HepG2 (cell line): ENCODE data around the gene TMEM184B. TPM values are rescaled to one million over a fixed set of nuclear protein-coding genes. Genes with fewer than 3 reads are reported as not detected.

ENCODE experiments used
- ATAC-seq: fragments of 200-7000 bp; cut with Tn5 transposase; 3 replicates; pipeline ENCODE4 v1.9.1; 2020; ENCODE audit warnings: mild to moderate bottlenecking, moderate library complexity
- BruUV-seq: library from RNA; stranded (reverse); fragments of 400-500 nt; replicated peaks from 2 replicates; lab custom pipeline; 2021; lab: Mats Ljungman, UMichigan
- CTCF ChIA-PET: fragments of 300-600 bp; formaldehyde crosslinking; extraction: SDS; loops from one replicate; lab custom pipeline; 2021; ENCODE audit warnings: low total read pairs, inconsistent platforms, low intra/inter-chr PET ratio; lab: Yijun Ruan, JAX
- POLR2A ChIA-PET: fragments of 350-600 bp; sonication (Branson Sonifier 250); formaldehyde crosslinking; loops from one replicate; lab custom pipeline; 2020; ENCODE audit warnings: antibody characterized with exemption, inconsistent platforms; lab: Yijun Ruan, JAX
- DNase-seq: peaks from one replicate; pipeline ENCODE4 v3.0.0-alpha.2; 2015; ENCODE audit warnings: low spot score
- FAIRE-seq: peaks from 3 replicates; lab custom pipeline; 2011; peaks lifted over from hg19 to GRCh38; lab: Jason Lieb, UNC
- H2AFZ ChIP-seq: one replicate; pipeline ENCODE4 v1.6.1; 2011; ENCODE audit warnings: low read length, inconsistent platforms
- H3K27ac ChIP-seq: fragments of 300-600 bp; 3 replicates; pipeline ENCODE4 v1.8.0; 2011; ENCODE audit warnings: mixed run types, mild to moderate bottlenecking, mixed read lengths, low read length, inconsistent platforms; ENCODE audit not compliant: insufficient read depth; ENCODE audit errors: extremely low read length
- H3K27me3 ChIP-seq, 2 experiments: fragments of 200-600 bp in 1 of 2; 2 replicates in 1 of 2; 3 replicates in 1 of 2; pipeline versions ENCODE4 v1.6.0 to v1.8.0; 2011; ENCODE audit warnings: low read length in 2 of 2, mild to moderate bottlenecking in 2 of 2, moderate library complexity in 2 of 2, inconsistent platforms in 1 of 2; ENCODE audit not compliant: insufficient read depth in 2 of 2, control insufficient read depth in 1 of 2
- H3K36me3 ChIP-seq, 2 experiments: fragments of 200-600 bp in 1 of 2; replicated peaks in 1 of 2; 2 replicates in 1 of 2; 3 replicates in 1 of 2; pipeline versions ENCODE4 v1.5.1 to v1.8.0; 2011; ENCODE audit warnings: low read length in 2 of 2, inconsistent platforms in 1 of 2; ENCODE audit not compliant: insufficient read depth in 2 of 2, control insufficient read depth in 1 of 2
- H3K4me1 ChIP-seq: 2 replicates; pipeline ENCODE4 v1.5.1; 2012; ENCODE audit warnings: low read length, inconsistent platforms; ENCODE audit not compliant: insufficient read depth
- H3K4me2 ChIP-seq: 2 replicates; pipeline ENCODE4 v1.6.0; 2011; ENCODE audit warnings: low read depth, low read length, inconsistent platforms
- H3K4me3 ChIP-seq, 3 experiments: fragments of 200-600 bp in 1 of 3; sonication (generic), shearing (Covaris generic) in 1 of 3; replicated peaks in 1 of 3; 2 replicates each; pipeline ENCODE4 v1.5.1; 2011 to 2016; ENCODE audit warnings: low read length in 3 of 3, inconsistent platforms in 2 of 3, low read depth in 2 of 3, mild to moderate bottlenecking in 2 of 3, control low read depth in 1 of 3, mixed read lengths in 1 of 3; ENCODE audit not compliant: insufficient read depth in 1 of 3
- H3K79me2 ChIP-seq: one replicate; pipeline ENCODE4 v1.6.1; 2011; ENCODE audit warnings: low read length, inconsistent platforms; ENCODE audit not compliant: insufficient read depth
- H3K9ac ChIP-seq: 2 replicates; pipeline ENCODE4 v1.6.0; 2011; ENCODE audit warnings: mild to moderate bottlenecking, low read depth, low read length, inconsistent platforms; ENCODE audit not compliant: insufficient read depth
- H3K9me3 ChIP-seq: 2 replicates; pipeline ENCODE4 v1.5.1; 2012; ENCODE audit warnings: mild to moderate bottlenecking, low read length
- H4K20me1 ChIP-seq: 2 replicates; pipeline ENCODE4 v1.6.0; 2011; ENCODE audit warnings: inconsistent platforms, mild to moderate bottlenecking, low read length, moderate library complexity; ENCODE audit not compliant: insufficient read depth
- CREB1 ChIP-seq, 2 experiments: fragments of 450-650 bp in 1 of 2; IDR thresholded peaks; 2 replicates each; pipeline ENCODE4 v1.6.1; 2016 to 2017; ENCODE audit warnings: control low read depth in 1 of 2, mild to moderate bottlenecking in 1 of 2, missing compliant biosample characterization in 1 of 2, missing genetic modification characterization in 1 of 2
- ETV5 ChIP-seq: IDR thresholded peaks from 2 replicates; pipeline ENCODE4 v1.6.1; 2018; ENCODE audit warnings: missing biosample characterization, missing genetic modification reagents, inconsistent platforms, borderline replicate concordance
- HNRNPH1 ChIP-seq: fragments of 200-400 bp; formaldehyde crosslinking; optimal IDR thresholded peaks from 2 replicates; pipeline ENCODE3; 2017; ENCODE audit warnings: mild to moderate bottlenecking, low read depth, low read length
- HNRNPL ChIP-seq: fragments of 200-400 bp; formaldehyde crosslinking; IDR thresholded peaks from 2 replicates; pipeline ENCODE4 v1.6.1; 2017; ENCODE audit warnings: mild to moderate bottlenecking, low read depth, low read length
- HOXA3 ChIP-seq: sonication (generic); formaldehyde crosslinking; IDR thresholded peaks from 2 replicates; pipeline ENCODE4 v1.5.0; 2020; ENCODE audit warnings: missing genetic modification reagents
- LBX2 ChIP-seq: sonication (generic); formaldehyde crosslinking; IDR thresholded peaks from 2 replicates; pipeline ENCODE4 v1.5.0; 2020; ENCODE audit warnings: missing genetic modification reagents, mild to moderate bottlenecking, borderline replicate concordance
- MBNL3 ChIP-seq: fragments of 250-450 bp; sonication (Bioruptor Pico); conservative IDR thresholded peaks from 2 replicates; pipeline ENCODE4 v1.8.0; 2022; ENCODE audit warnings: mild to moderate bottlenecking, inconsistent platforms
- MED8 ChIP-seq: sonication (generic); formaldehyde crosslinking; IDR thresholded peaks from 2 replicates; pipeline ENCODE4 v1.8.1; 2023; ENCODE audit warnings: mild to moderate bottlenecking, missing genetic modification reagents; ENCODE audit not compliant: insufficient replicate concordance
- MIER3 ChIP-seq: IDR thresholded peaks from 2 replicates; pipeline ENCODE4 v1.6.1; 2016; ENCODE audit warnings: missing compliant biosample characterization, borderline replicate concordance
- ZBTB25 ChIP-seq: IDR thresholded peaks from 2 replicates; pipeline ENCODE4 v1.6.1; 2018; ENCODE audit warnings: missing genetic modification reagents
- ZFP37 ChIP-seq: sonication (generic); formaldehyde crosslinking; IDR thresholded peaks from 2 replicates; pipeline ENCODE4 v1.4.0; 2020; ENCODE audit warnings: missing genetic modification reagents, borderline replicate concordance
- ZKSCAN8 ChIP-seq: IDR thresholded peaks from 2 replicates; pipeline ENCODE4 v1.6.1; 2016; ENCODE audit warnings: borderline replicate concordance, missing genetic modification reagents, missing compliant biosample characterization
- ZMAT5 ChIP-seq: sonication (generic); formaldehyde crosslinking; IDR thresholded peaks from 2 replicates; pipeline ENCODE4 v1.5.0; 2020; ENCODE audit warnings: mild to moderate bottlenecking, low read depth, missing genetic modification reagents, borderline replicate concordance
- ZSCAN12 ChIP-seq: sonication (generic); formaldehyde crosslinking; IDR thresholded peaks from 2 replicates; pipeline ENCODE4 v1.9.0; 2021; ENCODE audit warnings: mild to moderate bottlenecking, missing genetic modification reagents
- WGBS: methylation state at CpG from one replicate; pipeline ENCODE4 v1.1.6; 2017; ENCODE audit warnings: low lambda C conversion rate; 5-methylcytosine and 5-hydroxymethylcytosine counted together
- in situ Hi-C: cut with HindIII; loops from 2 replicates; pipeline ENCODE4 v1.10.0; 2017; ENCODE audit warnings: low pct_unique_long_range_greater_than_20kb; ENCODE audit not compliant: extremely low pct_ligation_motif_present
- intact Hi-C: fragments of 100-400 bp; cut with micrococcal nuclease; formaldehyde crosslinking; loops from one replicate; pipeline ENCODE4 v1.10.0; 2022; ENCODE audit not compliant: unreplicated experiment
- polyA plus RNA-seq, 8 experiments: library from polyadenylated mRNA; depleted of rRNA in 3 of 8; stranded (reverse) in 7 of 8; unstranded in 1 of 8; fragments of >200 nt; fragmentation: Illumina TruSeq in 4 of 8; extraction: Trizol in 4 of 8; gene quantifications; 2 replicates each; pipeline versions ENCODE4 v1.2.1 to v1.2.3, GENCODE V29; 2011 to 2016; ENCODE audit warnings: low read depth in 4 of 8, missing spikeins in 1 of 8, mixed read lengths in 1 of 8; ENCODE audit not compliant: insufficient read depth in 1 of 8
- total RNA-seq, 5 experiments: library from RNA; depleted of rRNA; stranded (reverse); fragments of >200 nt; fragmentation: Illumina TruSeq; extraction: Trizol; gene quantifications; 2 replicates each; pipeline ENCODE4 v1.2.3, GENCODE V29; 2016; ENCODE audit warnings: low read depth in 1 of 5

The TMEM184B gene
- total and polyA plus RNA-seq, 2 of the 13 experiments (the other 11 are each of a cell fraction or from before 2014, with no cell fraction given), result 15.9 to 16.0 TPM

- in situ Hi-C loops, result no loop called here
- intact Hi-C loops, result no loop called here
Measured at GRCh38 chr22:38221908-38222796, 50.7 kb downstream of the TMEM184B start.

GRCh38 chr22:38221407-38221806 is 51.4 kb downstream of the TMEM184B start:
- CTCF ChIA-PET, result no interaction called here
- Histone ChIP-seq H3K9ac (no peak overlapping the region), H2AFZ (no peak overlapping the region), H3K9me3 (no peaks in the 10 kb centered on the region), H3K36me3 (peaks cover 1 to 12% of the 10 kb centered on the region in 2 experiments; a peak in 4 of 5 replicates), H3K4me2 (no peak overlapping the region), H3K27ac (no peak overlapping the region), H3K27me3 (no peaks in the 10 kb centered on the region), H3K4me3 (no peak overlapping the region), H3K79me2 (no peaks in the 10 kb centered on the region), H3K4me1 (peaks cover 23% of the 10 kb centered on the region), H4K20me1 (no peaks in the 10 kb centered on the region)
- WGBS, result 97% methylated on average over 21 of the region's 22 CpGs
- in situ Hi-C loops (no loop called here), intact Hi-C loops (no loop called here)
- DNase-seq (no peak), FAIRE-seq (no peak), ATAC-seq (no peak)
- BruUV-seq, result no TSS peak
- POLR2A ChIA-PET, result interaction anchor here (0.6 kb wide), 1 partner anchor 85 kb away, joined by 3 read pairs; no protein-coding TSS in a partner anchor
- TF ChIP-seq ZKSCAN8, result no peak
- no peak for TF ChIP-seq CREB1 (IDR thresholded peaks at IDR 0.05)
- no peak for TF ChIP-seq CREB1 (CRISPR knock-in tag; IDR thresholded peaks at IDR 0.05)
- TF ChIP-seq MED8 (CRISPR knock-in tag), result no peak
- TF ChIP-seq ZBTB25 (CRISPR knock-in tag), result no peak
- TF ChIP-seq HNRNPH1, result no peak
- TF ChIP-seq ZMAT5, result no peak
- TF ChIP-seq MIER3 (CRISPR knock-in tag), result no peak
- no peak for TF ChIP-seq MBNL3 (CRISPR knock-in tag)
- TF ChIP-seq LBX2 (CRISPR knock-in tag), result no peak
- TF ChIP-seq ETV5, result no peak
- no peak for TF ChIP-seq ZSCAN12 (CRISPR knock-in tag)

More at GRCh38 chr22:38221908-38222796, 50.7 kb downstream of the TMEM184B start:
- POLR2A ChIA-PET, result interaction anchor here (0.6 kb wide), 1 partner anchor 86 kb away, joined by 3 read pairs; no protein-coding TSS in a partner anchor
- Histone ChIP-seq H3K9ac (no peak overlapping the region), H3K4me1 (peaks cover 23% of the 10 kb centered on the region), H3K9me3 (no peaks in the 10 kb centered on the region), H3K4me3 (no peak overlapping the region), H3K4me2 (no peak overlapping the region), H3K79me2 (no peaks in the 10 kb centered on the region), H3K27me3 (no peaks in the 10 kb centered on the region), H3K36me3 (peaks cover 2 to 10% of the 10 kb centered on the region in 2 experiments; a peak in 4 of 5 replicates), H2AFZ (no peak overlapping the region), H4K20me1 (no peaks in the 10 kb centered on the region), H3K27ac (no peak overlapping the region)
- FAIRE-seq, result no peak
- WGBS, result 94% methylated on average over 19 of the region's 25 CpGs
- ATAC-seq, result no peak
- no peak for DNase-seq
- CTCF ChIA-PET, result no interaction called here
- TF ChIP-seq ZFP37 (CRISPR knock-in tag) (no peak), HNRNPL (peak; percentile 42; the same call in 1 of the 2 replicates), HOXA3 (no peak)
- TF ChIP-seq, all 625 proteins: peak for 1
- no TSS peak for BruUV-seq
